CD14-positive monocyte (primary cell): ENCODE data around the gene CBLB. TPM values are rescaled to one million over a fixed set of nuclear protein-coding genes. Genes with fewer than 3 reads are reported as not detected.

Experiments
- DNase-seq, 3 donors: peaks; one replicate each; pipeline ENCODE4 v3.0.0-alpha.2; 2011 to 2022
- H2AFZ ChIP-seq: 2 replicates; pipeline ENCODE4 v1.6.0; 2012; ENCODE audit warnings: mild to moderate bottlenecking, low read depth, low read length, inconsistent platforms; ENCODE audit not compliant: insufficient read depth, poor library complexity, severe bottlenecking
- H3K27ac ChIP-seq, 2 donors: 1 replicate in 1 of 2; 2 replicates in 1 of 2; pipeline ENCODE4 v1.5.1; 2012 to 2013; ENCODE audit warnings: low read length in 2 of 2, control low read depth in 1 of 2, inconsistent platforms in 1 of 2, low read depth in 1 of 2, mild to moderate bottlenecking in 1 of 2
- H3K27me3 ChIP-seq, 2 donors: one replicate each; pipeline versions ENCODE4 v1.6.0 to v1.6.1; 2011 to 2013; ENCODE audit warnings: low read length in 2 of 2; ENCODE audit not compliant: control insufficient read depth in 2 of 2, insufficient read depth in 2 of 2
- H3K36me3 ChIP-seq, 2 donors: replicated peaks in 1 of 2; 1 replicate in 1 of 2; 2 replicates in 1 of 2; pipeline versions ENCODE4 v1.5.1 to v1.6.1; 2012 to 2013; ENCODE audit warnings: low read length in 2 of 2, control low read depth in 1 of 2, inconsistent platforms in 1 of 2, mild to moderate bottlenecking in 1 of 2; ENCODE audit not compliant: insufficient read depth in 2 of 2, control insufficient read depth in 1 of 2
- H3K4me1 ChIP-seq, 2 donors: 1 replicate in 1 of 2; 2 replicates in 1 of 2; pipeline versions ENCODE4 v1.5.1 to v1.6.1; 2012 to 2013; ENCODE audit warnings: low read length in 2 of 2, control low read depth in 1 of 2, inconsistent platforms in 1 of 2, mild to moderate bottlenecking in 1 of 2, moderate library complexity in 1 of 2; ENCODE audit not compliant: insufficient read depth in 2 of 2, control insufficient read depth in 1 of 2
- H3K4me2 ChIP-seq: replicated peaks from 2 replicates; pipeline ENCODE3; 2012; ENCODE audit warnings: low read length, moderate library complexity, mild to moderate bottlenecking; ENCODE audit not compliant: poor library complexity, severe bottlenecking; ENCODE audit errors: extremely low read depth
- H3K4me3 ChIP-seq, 3 experiments: fragments of 200-600 bp in 1 of 3; sonication (generic) in 1 of 3; replicated peaks in 1 of 3; 1 replicate in 2 of 3; 2 replicates in 1 of 3; pipeline ENCODE4 v1.5.1; 2011 to 2013; ENCODE audit warnings: low read length in 3 of 3, mild to moderate bottlenecking in 3 of 3, control low read depth in 2 of 3, low read depth in 2 of 3, inconsistent platforms in 1 of 3, moderate library complexity in 1 of 3
- H3K79me2 ChIP-seq: 2 replicates; pipeline ENCODE4 v1.6.0; 2012; ENCODE audit warnings: mild to moderate bottlenecking, control low read depth, inconsistent platforms, low read length, moderate library complexity; ENCODE audit not compliant: insufficient read depth
- H3K9ac ChIP-seq: 2 replicates; pipeline ENCODE4 v1.6.0; 2017; ENCODE audit warnings: low read length, mild to moderate bottlenecking; ENCODE audit not compliant: insufficient read depth, poor library complexity, severe bottlenecking
- H3K9me3 ChIP-seq, 2 donors: replicated peaks in 1 of 2; 1 replicate in 1 of 2; 2 replicates in 1 of 2; pipeline versions ENCODE4 v1.5.1 to v1.6.1; 2012 to 2013; ENCODE audit warnings: low read length in 2 of 2, control low read depth in 1 of 2; ENCODE audit not compliant: control insufficient read depth in 1 of 2, insufficient read depth in 1 of 2
- H4K20me1 ChIP-seq: 2 replicates; pipeline ENCODE4 v1.6.0; 2012; ENCODE audit warnings: mild to moderate bottlenecking, low read length, control low read depth, moderate library complexity; ENCODE audit not compliant: insufficient read depth
- H3K27ac Mint-ChIP-seq, 7 donors: one replicate each; pipeline ENCODE4 v1.8.0; 2020; ENCODE audit warnings: mild to moderate bottlenecking in 7 of 7, mixed read lengths in 7 of 7, moderate library complexity in 6 of 7, inconsistent platforms in 2 of 7
- H3K27me3 Mint-ChIP-seq, 3 donors: one replicate each; pipeline ENCODE4 v1.8.0; 2021 to 2022; ENCODE audit warnings: low read depth in 3 of 3, mild to moderate bottlenecking in 3 of 3, mixed read lengths in 3 of 3, moderate library complexity in 3 of 3, inconsistent platforms in 1 of 3
- H3K36me3 Mint-ChIP-seq, 2 donors: one replicate each; pipeline ENCODE4 v1.8.0; 2020; ENCODE audit warnings: mixed read lengths in 2 of 2, inconsistent platforms in 1 of 2, mild to moderate bottlenecking in 1 of 2
- H3K4me1 Mint-ChIP-seq: one replicate; pipeline ENCODE4 v1.8.0; 2020; ENCODE audit warnings: mild to moderate bottlenecking, mixed read lengths
- H3K4me3 Mint-ChIP-seq, 2 donors: one replicate each; pipeline ENCODE4 v1.8.0; 2020; ENCODE audit warnings: mild to moderate bottlenecking in 2 of 2, mixed read lengths in 2 of 2, moderate library complexity in 1 of 2
- H3K9me3 Mint-ChIP-seq, 7 donors: one replicate each; pipeline ENCODE4 v1.8.0; 2020 to 2022; ENCODE audit warnings: mixed read lengths in 7 of 7, mild to moderate bottlenecking in 6 of 7, moderate library complexity in 6 of 7, inconsistent platforms in 2 of 7
- WGBS: methylation state at CpG from one replicate; pipeline ENCODE4 v1.1.5; 2013; ENCODE audit warnings: missing lambda C conversion rate; ENCODE audit not compliant: insufficient coverage; 5-methylcytosine and 5-hydroxymethylcytosine counted together
- intact Hi-C, 2 donors: fragments of 100-400 bp; cut with micrococcal nuclease; formaldehyde crosslinking; loops; one replicate each; pipeline versions ENCODE4 v1.15.0 to v1.15.1; 2023
- polyA plus RNA-seq, 3 donors: library from polyadenylated mRNA; depleted of rRNA in 1 of 3; unstranded in 2 of 3; stranded (reverse) in 1 of 3; fragments of 300-500 nt in 2 of 3; fragments of >200 nt in 1 of 3; fragmentation: Illumina TruSeq in 2 of 3; gene quantifications; 1 replicate in 2 of 3; 2 replicates in 1 of 3; pipeline ENCODE4 v1.2.3, GENCODE V29; 2012 to 2021
- TF ChIP-seq, protein P1 (sequence below): fragments of 200-600 bp; IDR thresholded peaks from one replicate; pipeline ENCODE4 v1.8.0; 2022; ENCODE audit warnings: antibody characterized with exemption, mild to moderate bottlenecking

CBLB gene
- polyA plus RNA-seq, 3 donors = 1.6 to 8.1 (median 3.6) TPM

DNA sequence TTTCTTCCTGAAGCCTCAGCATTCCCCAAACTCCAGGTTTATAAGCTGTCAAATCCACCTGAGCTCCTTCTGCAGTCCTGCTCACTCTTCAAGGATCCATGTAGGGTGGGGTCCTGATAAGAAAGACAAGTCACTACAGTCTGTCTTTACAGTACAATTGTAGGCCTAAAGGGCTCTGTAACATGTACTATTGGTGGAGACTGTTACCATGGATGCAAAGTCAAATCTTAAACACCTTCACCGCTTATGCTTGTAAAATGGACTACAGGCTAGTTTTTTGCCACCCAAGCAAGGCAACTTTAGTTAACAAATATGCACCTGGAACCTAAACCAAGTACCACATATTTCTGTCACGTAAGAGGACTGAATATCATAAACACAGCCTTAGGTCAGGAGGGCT is 44.7 kb downstream of the CBLB start:
- Mint-ChIP-seq H3K4me1 (peaks cover 7% of the 10 kb centered on the region), H3K4me3 (no peak overlapping the region), H3K27ac (no peak overlapping the region), H3K36me3 (peaks cover 8 to 14% of the 10 kb centered on the region in 2 donors), H3K27me3 (no peaks in the 10 kb centered on the region), H3K9me3 (peaks cover 0 to 2% (median 0%) of the 10 kb centered on the region in 7 donors)
- no peak for DNase-seq
- no peak overlapping the region for H2AFZ ChIP-seq
- no peaks in the 10 kb centered on the region for H3K9me3 ChIP-seq
- no peak overlapping the region for H3K27ac ChIP-seq
- WGBS = 86% methylated on average over 1 of the region's 2 CpGs
- no peak overlapping the region for H3K4me3 ChIP-seq
- H3K36me3 ChIP-seq = no peaks in the 10 kb centered on the region
- H3K4me2 ChIP-seq = no peak overlapping the region
- intact Hi-C loops = no loop called here
- H3K4me1 ChIP-seq = no peaks in the 10 kb centered on the region
- no peaks in the 10 kb centered on the region for H4K20me1 ChIP-seq
- TF ChIP-seq, protein P1, sequence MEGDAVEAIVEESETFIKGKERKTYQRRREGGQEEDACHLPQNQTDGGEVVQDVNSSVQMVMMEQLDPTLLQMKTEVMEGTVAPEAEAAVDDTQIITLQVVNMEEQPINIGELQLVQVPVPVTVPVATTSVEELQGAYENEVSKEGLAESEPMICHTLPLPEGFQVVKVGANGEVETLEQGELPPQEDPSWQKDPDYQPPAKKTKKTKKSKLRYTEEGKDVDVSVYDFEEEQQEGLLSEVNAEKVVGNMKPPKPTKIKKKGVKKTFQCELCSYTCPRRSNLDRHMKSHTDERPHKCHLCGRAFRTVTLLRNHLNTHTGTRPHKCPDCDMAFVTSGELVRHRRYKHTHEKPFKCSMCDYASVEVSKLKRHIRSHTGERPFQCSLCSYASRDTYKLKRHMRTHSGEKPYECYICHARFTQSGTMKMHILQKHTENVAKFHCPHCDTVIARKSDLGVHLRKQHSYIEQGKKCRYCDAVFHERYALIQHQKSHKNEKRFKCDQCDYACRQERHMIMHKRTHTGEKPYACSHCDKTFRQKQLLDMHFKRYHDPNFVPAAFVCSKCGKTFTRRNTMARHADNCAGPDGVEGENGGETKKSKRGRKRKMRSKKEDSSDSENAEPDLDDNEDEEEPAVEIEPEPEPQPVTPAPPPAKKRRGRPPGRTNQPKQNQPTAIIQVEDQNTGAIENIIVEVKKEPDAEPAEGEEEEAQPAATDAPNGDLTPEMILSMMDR = no peak
- no peaks in the 10 kb centered on the region for H3K27me3 ChIP-seq
- no peak overlapping the region for H3K9ac ChIP-seq
- no peaks in the 10 kb centered on the region for H3K79me2 ChIP-seq

DNA sequence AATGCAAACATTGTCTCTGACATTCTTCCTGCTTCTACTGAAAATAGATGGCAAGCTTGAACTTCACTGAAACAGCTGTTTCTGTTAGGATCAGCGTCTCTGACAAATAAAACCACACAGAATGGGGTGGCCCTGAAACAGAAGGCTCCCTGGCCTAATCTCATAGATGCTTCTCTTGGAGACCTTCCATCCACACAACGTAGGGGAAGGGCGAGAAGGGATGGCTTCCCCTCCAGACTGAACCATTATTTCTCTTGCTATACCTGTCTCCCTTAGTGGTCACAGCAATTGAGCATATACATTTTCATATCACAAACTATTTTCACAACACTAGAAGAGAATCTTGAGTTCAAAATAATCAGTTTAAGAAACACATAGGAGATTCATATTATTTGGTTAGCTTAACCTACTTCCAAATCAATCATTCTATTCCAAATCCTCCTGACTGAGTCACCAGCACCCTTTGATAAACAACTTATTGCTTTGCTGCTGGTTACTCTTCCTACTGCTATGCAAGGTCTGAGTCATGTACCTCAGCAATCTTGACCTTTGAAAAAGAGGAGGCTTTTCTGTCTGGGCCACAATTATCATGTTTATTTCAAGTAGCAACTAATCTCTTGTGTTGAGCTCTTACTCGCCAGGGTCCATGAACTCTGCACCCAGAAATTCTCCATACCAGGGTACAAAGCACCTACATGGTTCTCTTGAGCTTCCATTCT is 45.5 kb downstream of the CBLB start:
- Histone ChIP-seq H3K27ac (no peak overlapping the region), H3K9ac (no peak overlapping the region), H2AFZ (no peak overlapping the region), H3K4me2 (no peak overlapping the region), H3K36me3 (no peaks in the 10 kb centered on the region), H3K79me2 (no peaks in the 10 kb centered on the region), H3K9me3 (no peaks in the 10 kb centered on the region), H3K4me3 (no peak overlapping the region), H3K4me1 (no peaks in the 10 kb centered on the region), H3K27me3 (no peaks in the 10 kb centered on the region), H4K20me1 (no peaks in the 10 kb centered on the region)
- Mint-ChIP-seq H3K4me3 (no peak overlapping the region), H3K36me3 (peaks cover 5 to 14% of the 10 kb centered on the region in 2 donors), H3K27me3 (no peaks in the 10 kb centered on the region), H3K4me1 (peaks cover 7% of the 10 kb centered on the region), H3K27ac (no peak overlapping the region), H3K9me3 (peaks cover 0 to 2% (median 0%) of the 10 kb centered on the region in 7 donors)
- intact Hi-C loops = no loop called here
- TF ChIP-seq, protein P1 = no peak
- WGBS = 93% methylated on average over 4 of the region's 4 CpGs
- DNase-seq = no peak
